Small intestine (tissue), 7 donors: ENCODE results near the gene OSBP. TPM values are rescaled to one million over a fixed set of nuclear protein-coding genes. Genes with fewer than 3 reads are reported as not detected.
A peak's percentile ranks its signal among the peaks of the same experiment; 100 is the strongest.

Source experiments
- DNase-seq, 2 donors: peaks; one replicate each; pipeline versions ENCODE4 v3.0.0 to v3.0.0-alpha.2; 2013
- FAIRE-seq: peaks from 2 replicates; lab custom pipeline; 2012; peaks lifted over from hg19 to GRCh38; lab: Jason Lieb, UNC
- H3K27ac ChIP-seq, 3 donors: one replicate each; pipeline ENCODE4 v1.5.1; 2013; ENCODE audit warnings: low read length in 2 of 3, mild to moderate bottlenecking in 2 of 3, control low read depth in 1 of 3, inconsistent platforms in 1 of 3, low read depth in 1 of 3, moderate library complexity in 1 of 3
- H3K27me3 ChIP-seq, 3 donors: one replicate each; pipeline ENCODE4 v1.6.1; 2013; ENCODE audit warnings: low read length in 3 of 3, inconsistent platforms in 1 of 3; ENCODE audit not compliant: control insufficient read depth in 3 of 3, insufficient read depth in 3 of 3
- H3K36me3 ChIP-seq, 3 donors: one replicate each; pipeline ENCODE4 v1.6.1; 2013; ENCODE audit warnings: low read length in 3 of 3, inconsistent platforms in 1 of 3, low read depth in 1 of 3, mild to moderate bottlenecking in 1 of 3, moderate library complexity in 1 of 3; ENCODE audit not compliant: control insufficient read depth in 3 of 3, insufficient read depth in 2 of 3
- H3K4me1 ChIP-seq, 3 donors: one replicate each; pipeline ENCODE4 v1.6.1; 2013; ENCODE audit warnings: low read length in 2 of 3, inconsistent platforms in 1 of 3, low read depth in 1 of 3, mild to moderate bottlenecking in 1 of 3, moderate library complexity in 1 of 3; ENCODE audit not compliant: control insufficient read depth in 3 of 3, insufficient read depth in 2 of 3
- H3K4me3 ChIP-seq, 3 donors: one replicate each; pipeline ENCODE4 v1.5.1; 2013; ENCODE audit warnings: low read length in 3 of 3, control low read depth in 1 of 3, inconsistent platforms in 1 of 3, low read depth in 1 of 3, mild to moderate bottlenecking in 1 of 3, moderate library complexity in 1 of 3
- H3K9me3 ChIP-seq, 2 donors: one replicate each; pipeline ENCODE4 v1.6.1; 2013; ENCODE audit warnings: low read depth in 1 of 2, low read length in 1 of 2; ENCODE audit not compliant: control insufficient read depth in 2 of 2, insufficient read depth in 1 of 2
- WGBS, 3 donors: extraction: QIAGEN DNeasy Blood & Tissue Kit; methylation state at CpG; one replicate each; pipeline ENCODE4 v1.1.7; 2013; 5-methylcytosine and 5-hydroxymethylcytosine counted together
- polyA plus RNA-seq, 4 donors: library from polyadenylated mRNA; stranded (reverse) in 3 of 4; unstranded in 1 of 4; fragments of 200-250 nt in 3 of 4; fragments of 120-200 nt in 1 of 4; gene quantifications; one replicate each; pipeline versions ENCODE4 v1.2.1 to v1.2.3, GENCODE V29; 2013
- donor health status: healthy with polysubstance abuse.
- donor health status: control.
- donor health status: control.
- donor health status: Bipolar disorder and iron deficiency.
- donor health status: healthy.

Gene OSBP
- polyA plus RNA-seq, 4 donors = 22.2 to 45.3 (median 26.6) TPM

DNA sequence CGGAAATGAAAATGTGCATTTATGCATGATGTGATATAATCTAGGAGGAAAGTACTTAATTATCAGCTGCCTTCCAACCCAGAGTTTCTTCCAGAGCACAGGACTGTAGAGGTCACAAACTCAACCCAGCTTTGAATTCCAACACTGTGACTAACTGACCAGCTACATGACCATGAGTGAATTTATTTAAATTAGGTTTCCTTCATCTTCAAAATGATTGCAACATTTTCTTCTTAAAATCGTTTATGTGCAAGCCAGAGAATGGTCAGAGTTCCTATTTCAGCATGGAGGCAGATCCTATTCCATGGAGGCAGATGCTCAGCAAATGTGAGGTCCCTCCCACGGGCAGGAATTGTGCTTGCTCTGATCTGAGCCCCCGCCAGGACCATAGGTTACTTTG lies 42.4 kb downstream of the OSBP start:
- Histone ChIP-seq H3K36me3 (peaks cover 13 to 26% (median 24%) of the 10 kb centered on the region in 3 donors), H3K9me3 (no peaks in the 10 kb centered on the region), H3K4me3 (no peak overlapping the region), H3K27me3 (no peaks in the 10 kb centered on the region), H3K4me1 (peaks cover 0 to 13% (median 0%) of the 10 kb centered on the region in 3 donors), H3K27ac (no peak overlapping the region)
- 75 to 84% (median 82%) methylated on average over 4 of the region's 4 CpGs for whole genome bisulfite sequencing, 3 donors
- DNase-seq (no peak), FAIRE-seq (no peak)

DNA sequence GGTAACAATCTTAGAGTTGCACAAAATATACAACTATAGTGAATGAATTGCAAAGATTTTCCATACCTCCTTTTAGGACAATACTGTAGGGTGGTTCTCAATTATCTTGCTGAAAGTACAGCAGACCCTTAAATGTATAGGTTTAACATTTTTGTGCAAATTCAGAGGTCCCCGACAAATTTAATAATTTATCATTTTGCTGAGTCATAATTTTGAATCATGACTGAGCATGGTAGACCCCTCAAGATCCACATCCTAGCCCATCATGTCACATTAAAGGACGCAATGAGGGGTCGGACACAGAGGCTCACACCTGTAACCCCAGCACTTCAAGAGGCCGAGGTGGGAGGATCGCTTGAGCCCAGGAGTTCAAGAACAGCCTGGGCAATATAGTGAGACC lies 43.5 kb downstream of the OSBP start:
- Histone ChIP-seq H3K9me3 (no peaks in the 10 kb centered on the region), H3K4me3 (no peak overlapping the region), H3K27ac (no peak overlapping the region), H3K27me3 (no peaks in the 10 kb centered on the region), H3K36me3 (peaks cover 13 to 19% (median 15%) of the 10 kb centered on the region in 3 donors), H3K4me1 (peaks cover 0 to 13% (median 0%) of the 10 kb centered on the region in 3 donors)
- 96% methylated on average over 5 of the region's 5 CpGs for WGBS, 3 donors
- DNase-seq (no peak), FAIRE-seq (no peak)

DNA sequence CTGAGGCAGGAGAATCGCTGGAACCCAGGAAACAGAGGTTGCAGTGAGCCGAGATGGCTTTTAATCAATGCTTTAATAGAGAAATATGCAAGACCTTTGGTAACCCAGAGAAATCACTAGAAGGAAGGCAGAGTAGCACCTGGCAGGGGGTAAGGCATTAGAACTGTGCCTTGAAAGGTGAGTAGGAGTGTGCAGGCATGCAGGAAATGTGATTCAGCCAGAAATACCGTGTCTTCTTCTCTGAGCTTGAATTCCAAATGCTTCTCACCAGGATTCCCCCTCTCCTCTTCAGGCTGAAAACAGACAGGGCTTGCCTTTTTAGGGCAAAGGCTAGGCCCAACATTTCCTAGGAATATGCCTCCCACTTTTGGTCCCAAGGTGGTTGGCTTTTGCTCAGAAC lies 53.3 kb downstream of the OSBP start:
- no peaks in the 10 kb centered on the region for H3K9me3 ChIP-seq
- FAIRE-seq = no peak
- no peak overlapping the region for H3K27ac ChIP-seq

DNA sequence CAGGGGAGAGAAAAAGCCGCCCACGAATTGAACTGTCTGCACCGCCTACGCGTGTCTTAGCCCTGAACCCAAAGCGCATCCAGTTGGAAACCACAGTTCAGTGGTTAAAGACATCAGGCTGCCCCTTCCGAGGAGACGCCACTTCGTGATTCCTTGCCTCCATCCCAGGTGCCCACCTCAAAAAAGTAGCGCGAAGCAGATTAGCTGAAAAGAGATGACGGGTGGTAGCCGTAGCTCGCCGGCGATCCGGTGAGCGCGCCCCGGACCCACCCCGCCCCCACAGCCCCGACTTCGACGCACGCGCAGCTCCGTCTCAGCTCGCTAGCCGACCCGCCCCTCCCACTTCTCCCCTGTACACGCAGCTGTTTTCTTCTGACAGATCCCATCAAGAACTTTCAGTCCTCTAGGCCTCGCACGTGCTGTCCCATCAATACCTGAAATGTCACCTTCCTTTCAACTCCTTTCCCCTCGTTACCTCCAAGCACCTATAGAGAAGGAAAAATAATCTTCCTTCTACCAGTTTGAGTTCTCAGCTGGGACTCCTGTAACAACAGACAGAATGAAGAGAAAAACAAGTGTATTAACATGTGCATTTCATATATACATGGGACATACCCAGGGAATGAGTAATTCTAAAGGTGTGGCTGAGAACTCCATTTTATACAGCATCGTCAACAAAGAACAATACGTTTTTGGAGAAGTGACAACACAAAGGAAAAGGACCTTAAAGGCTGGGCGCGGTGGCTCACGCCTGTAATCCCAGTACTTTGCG lies 54.7 kb downstream of the OSBP start:
- Histone ChIP-seq H3K27ac (peak overlapping the region; percentile 57 to 92 (median 85)), H3K36me3 (no peaks in the 10 kb centered on the region), H3K4me1 (peaks cover 0 to 24% (median 0%) of the 10 kb centered on the region in 3 donors), H3K4me3 (peak overlapping the region; percentile 47 to 83 (median 74)), H3K9me3 (no peaks in the 10 kb centered on the region), H3K27me3 (no peaks in the 10 kb centered on the region)
- no peak for FAIRE-seq
- WGBS, 3 donors = 2 to 6% (median 2%) methylated on average over 38 to 40 of the region's 40 CpGs
- peak; percentile 86 to 93 for DNase-seq

More for the DNA sequence above, 53.3 kb downstream of the OSBP start:
- Histone ChIP-seq H3K36me3 (no peaks in the 10 kb centered on the region), H3K27me3 (no peaks in the 10 kb centered on the region), H3K4me3 (no peak overlapping the region), H3K4me1 (peaks cover 0 to 17% (median 0%) of the 10 kb centered on the region in 3 donors)
- WGBS, 3 donors = 82 to 88% (median 85%) methylated on average over 3 of the region's 3 CpGs
- no peak for DNase-seq

DNA sequence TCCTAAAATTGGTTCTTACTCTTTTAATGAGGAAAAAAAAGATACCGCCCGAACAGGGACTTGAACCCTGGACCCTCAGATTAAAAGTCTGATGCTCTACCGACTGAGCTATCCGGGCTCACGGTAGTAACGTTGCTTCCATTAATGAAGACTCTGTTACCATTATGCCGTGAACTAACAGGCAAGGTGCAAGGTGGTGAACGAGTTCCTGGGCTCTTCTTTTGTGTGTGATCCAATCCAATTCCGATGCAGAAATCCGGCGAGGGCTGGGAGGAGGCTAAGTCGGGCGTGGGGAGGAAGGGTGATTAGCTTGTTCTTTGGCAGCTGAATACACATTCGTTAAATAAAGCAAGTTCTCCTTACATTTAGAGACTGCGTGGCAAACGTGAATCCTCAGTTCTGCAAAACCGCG lies 55.3 kb downstream of the OSBP start:
- peak overlapping the region; percentile 57 to 92 (median 85) for H3K27ac ChIP-seq
- H3K36me3 ChIP-seq = no peaks in the 10 kb centered on the region
- H3K4me3 ChIP-seq = peak overlapping the region; percentile 47 to 83 (median 74)
- H3K4me1 ChIP-seq = peaks cover 0 to 24% (median 0%) of the 10 kb centered on the region in 3 donors
- no peaks in the 10 kb centered on the region for H3K9me3 ChIP-seq
- WGBS, 3 donors = 0% methylated on average over 18 of the region's 18 CpGs
- H3K27me3 ChIP-seq = no peaks in the 10 kb centered on the region
- peak; percentile 80 to 85 for DNase-seq
- no peak for FAIRE-seq

DNA sequence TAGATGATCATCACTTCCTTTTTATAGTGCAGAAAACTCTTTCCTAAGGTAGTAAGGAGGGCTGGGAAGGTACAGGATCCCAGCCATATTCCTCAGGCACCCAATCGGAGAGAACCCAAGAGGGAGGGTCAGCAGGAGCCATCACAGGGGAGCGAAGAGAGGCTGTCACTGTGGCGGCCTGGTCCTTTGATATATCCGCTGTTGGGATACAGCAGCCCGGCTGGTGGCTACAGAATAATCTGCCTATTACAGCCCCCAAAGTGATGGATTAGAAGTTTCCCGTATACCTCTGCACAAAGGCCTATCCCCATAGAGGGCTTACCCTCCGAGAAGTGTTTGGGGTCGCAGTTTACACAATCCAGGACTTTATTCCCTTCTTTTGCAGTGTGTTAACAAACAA lies 55.7 kb downstream of the OSBP start:
- Histone ChIP-seq H3K4me1 (peaks cover 0 to 24% (median 0%) of the 10 kb centered on the region in 3 donors), H3K27ac (no peak overlapping the region), H3K4me3 (peak overlapping the region in 1 of 3 donors; percentile 83), H3K9me3 (no peaks in the 10 kb centered on the region), H3K27me3 (no peaks in the 10 kb centered on the region), H3K36me3 (no peaks in the 10 kb centered on the region)
- no peak for FAIRE-seq
- no peak for DNase-seq
- 49 to 54% (median 51%) methylated on average over 8 of the region's 8 CpGs for WGBS, 3 donors

DNA sequence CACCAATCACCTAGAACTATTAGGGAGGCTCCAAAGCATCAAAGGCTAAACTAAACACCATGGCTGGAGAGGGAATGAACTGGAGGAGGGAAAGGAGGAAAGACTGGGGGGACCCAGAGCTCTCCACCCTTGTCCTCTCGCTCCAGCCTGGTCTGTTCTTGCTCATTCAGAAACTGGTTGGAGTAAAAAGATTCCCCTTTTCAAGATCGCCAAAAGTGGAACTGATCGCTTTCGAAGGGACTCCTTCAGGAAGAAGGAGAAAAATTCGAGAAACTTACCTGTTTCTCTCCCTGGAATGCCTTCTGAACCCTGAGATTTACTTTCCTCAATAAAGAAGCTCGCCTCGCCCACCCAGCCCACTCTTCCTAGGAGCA lies 57.3 kb downstream of the OSBP start:
- WGBS, 3 donors = 65 to 77% (median 69%) methylated on average over 7 of the region's 7 CpGs
- DNase-seq (no peak), FAIRE-seq (no peak)
- Histone ChIP-seq H3K4me3 (no peak overlapping the region), H3K27ac (no peak overlapping the region), H3K36me3 (no peaks in the 10 kb centered on the region), H3K27me3 (no peaks in the 10 kb centered on the region), H3K9me3 (no peaks in the 10 kb centered on the region), H3K4me1 (peaks cover 0 to 24% (median 0%) of the 10 kb centered on the region in 3 donors)

DNA sequence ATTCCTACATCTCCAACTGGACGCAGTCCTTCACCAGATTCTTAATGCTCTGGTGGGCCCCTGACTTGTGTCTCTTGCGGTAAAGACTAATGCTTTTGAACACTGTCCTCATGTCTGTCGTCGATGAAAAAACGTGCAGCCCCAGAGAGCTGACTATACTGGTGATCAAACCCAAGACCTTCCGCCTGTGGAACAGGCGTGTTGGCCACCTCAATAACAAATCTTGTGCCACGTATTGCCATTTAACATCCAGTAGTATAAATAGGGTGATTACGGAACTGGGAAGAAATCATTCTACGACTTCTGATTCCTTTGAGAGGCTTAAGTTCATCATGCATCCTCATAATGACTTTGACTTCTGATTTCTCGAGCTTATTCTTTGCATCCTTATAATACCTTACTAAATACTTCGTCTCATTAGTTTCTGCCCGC lies 58.6 kb downstream of the OSBP start:
- H3K36me3 ChIP-seq = no peaks in the 10 kb centered on the region
- peak overlapping the region in 1 of 3 donors; percentile 32 for H3K27ac ChIP-seq
- FAIRE-seq = no peak
- H3K9me3 ChIP-seq = no peaks in the 10 kb centered on the region
- peak in 1 of 2 donors; percentile 64 for DNase-seq
- peaks cover 0 to 19% (median 0%) of the 10 kb centered on the region in 3 donors for H3K4me1 ChIP-seq
- H3K27me3 ChIP-seq = no peaks in the 10 kb centered on the region
- WGBS, 3 donors = 22 to 47% (median 37%) methylated on average over 13 of the region's 13 CpGs
- peak overlapping the region in 1 of 3 donors; percentile 12 for H3K4me3 ChIP-seq
